Bronchial epithelial cell (primary cell): ENCODE measurements around the gene FIP1L1. TPM values are rescaled to one million over a fixed set of nuclear protein-coding genes. Genes with fewer than 3 reads are reported as not detected.

ENCODE experiments used
- DNase-seq: peaks from one replicate; pipeline ENCODE4 v3.0.0-alpha.2; 2010; ENCODE audit warnings: low read depth
- FAIRE-seq: peaks from 2 replicates; lab custom pipeline; 2011; peaks lifted over from hg19 to GRCh38; lab: Jason Lieb, UNC
- H3K27me3 ChIP-seq: 2 replicates; pipeline ENCODE4 v1.5.1; 2011; ENCODE audit warnings: low read length; ENCODE audit not compliant: control insufficient read depth, insufficient read depth
- H3K36me3 ChIP-seq: 2 replicates; pipeline ENCODE4 v1.5.1; 2011; ENCODE audit warnings: low read length; ENCODE audit not compliant: control insufficient read depth, insufficient read depth
- H3K4me3 ChIP-seq: 2 replicates; pipeline ENCODE4 v1.5.1; 2011; ENCODE audit warnings: mild to moderate bottlenecking, low read depth, low read length, control low read depth
- total RNA-seq: library from RNA; depleted of rRNA; stranded (reverse); fragments of >200 nt; gene quantifications from 2 replicates; pipeline ENCODE4 v1.2.1, GENCODE V29; 2014
- TF ChIP-seq, protein P1 (sequence below): IDR thresholded peaks from 2 replicates; pipeline ENCODE4 v1.5.1; 2011; ENCODE audit warnings: mild to moderate bottlenecking, moderate library complexity, low read length, control low read depth, inconsistent platforms; ENCODE audit not compliant: insufficient read depth, severe bottlenecking

Gene FIP1L1
- total RNA-seq, 1 donor from 2014 or later = 46.3 TPM

DNA sequence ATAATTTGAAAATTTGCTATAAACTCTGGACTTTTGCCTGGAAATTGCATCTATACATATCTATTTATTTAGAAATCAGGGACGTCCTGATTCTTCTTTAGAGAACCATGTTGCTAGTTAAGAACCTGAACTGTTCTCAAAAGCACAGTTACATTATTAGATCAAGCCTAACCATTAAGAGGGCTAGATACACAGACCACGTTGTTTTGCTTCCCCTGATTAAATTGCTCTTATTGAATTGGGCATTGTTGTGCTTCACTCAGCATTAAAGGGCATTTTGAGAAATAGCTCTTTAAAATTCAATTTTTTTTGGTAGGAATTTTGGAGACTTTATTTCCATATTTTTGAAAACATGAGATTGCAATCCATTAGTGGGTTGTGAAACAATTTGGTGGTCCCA, 44.4 kb downstream of the FIP1L1 start:
- H3K27me3 ChIP-seq = no peaks in the 10 kb centered on the region
- no peak overlapping the region for H3K4me3 ChIP-seq
- TF ChIP-seq, protein P1, sequence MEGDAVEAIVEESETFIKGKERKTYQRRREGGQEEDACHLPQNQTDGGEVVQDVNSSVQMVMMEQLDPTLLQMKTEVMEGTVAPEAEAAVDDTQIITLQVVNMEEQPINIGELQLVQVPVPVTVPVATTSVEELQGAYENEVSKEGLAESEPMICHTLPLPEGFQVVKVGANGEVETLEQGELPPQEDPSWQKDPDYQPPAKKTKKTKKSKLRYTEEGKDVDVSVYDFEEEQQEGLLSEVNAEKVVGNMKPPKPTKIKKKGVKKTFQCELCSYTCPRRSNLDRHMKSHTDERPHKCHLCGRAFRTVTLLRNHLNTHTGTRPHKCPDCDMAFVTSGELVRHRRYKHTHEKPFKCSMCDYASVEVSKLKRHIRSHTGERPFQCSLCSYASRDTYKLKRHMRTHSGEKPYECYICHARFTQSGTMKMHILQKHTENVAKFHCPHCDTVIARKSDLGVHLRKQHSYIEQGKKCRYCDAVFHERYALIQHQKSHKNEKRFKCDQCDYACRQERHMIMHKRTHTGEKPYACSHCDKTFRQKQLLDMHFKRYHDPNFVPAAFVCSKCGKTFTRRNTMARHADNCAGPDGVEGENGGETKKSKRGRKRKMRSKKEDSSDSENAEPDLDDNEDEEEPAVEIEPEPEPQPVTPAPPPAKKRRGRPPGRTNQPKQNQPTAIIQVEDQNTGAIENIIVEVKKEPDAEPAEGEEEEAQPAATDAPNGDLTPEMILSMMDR = no peak
- peaks cover 1% of the 10 kb centered on the region for H3K36me3 ChIP-seq
- DNase-seq (no peak), FAIRE-seq (no peak)

DNA sequence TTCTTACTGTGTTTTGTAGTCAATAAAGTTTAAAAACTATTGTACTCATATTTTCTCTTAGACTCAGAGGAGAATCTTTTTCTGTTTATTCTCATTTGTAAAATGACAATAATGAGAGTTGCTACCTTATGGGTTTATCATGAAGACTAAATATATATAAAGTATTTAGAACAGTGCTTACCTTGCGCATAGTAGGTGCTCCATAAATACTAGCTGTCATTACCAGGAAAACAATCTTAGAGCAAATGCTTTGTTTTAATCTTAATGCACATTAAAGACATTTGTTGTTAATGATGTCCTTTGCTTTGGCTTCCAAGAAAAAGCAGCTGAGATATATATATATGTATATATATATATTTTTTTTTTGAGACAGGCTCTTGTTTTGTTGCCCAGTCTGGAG, 44.9 kb downstream of the FIP1L1 start:
- DNase-seq (no peak), FAIRE-seq (no peak)
- TF ChIP-seq, protein P1 = no peak

DNA sequence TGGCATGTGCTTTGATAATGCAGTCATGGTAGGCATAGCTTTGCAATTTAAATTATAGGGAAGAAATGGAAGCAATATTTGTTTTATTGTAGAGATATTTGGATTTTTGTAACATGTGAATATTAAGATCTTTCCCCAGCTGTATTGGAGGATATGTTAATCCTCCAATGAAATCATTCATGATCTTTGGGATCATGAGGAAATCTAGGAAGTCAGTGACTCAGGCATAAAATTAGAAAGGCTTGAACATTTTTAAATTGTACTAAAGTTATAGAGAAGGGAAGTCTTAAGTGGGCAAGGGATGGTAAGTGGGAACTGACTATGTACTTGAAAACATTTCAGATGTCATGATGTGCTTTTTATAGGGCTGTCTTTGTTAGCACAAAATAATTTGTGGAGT, 46.8 kb downstream of the FIP1L1 start:
- peak; percentile 10 for DNase-seq
- Histone ChIP-seq H3K36me3 (peaks cover 1% of the 10 kb centered on the region), H3K4me3 (no peak overlapping the region), H3K27me3 (no peaks in the 10 kb centered on the region)
- TF ChIP-seq, protein P1 = no peak
- no peak for FAIRE-seq

More for the DNA sequence above, 44.9 kb downstream of the FIP1L1 start:
- Histone ChIP-seq H3K27me3 (no peaks in the 10 kb centered on the region), H3K36me3 (peaks cover 2% of the 10 kb centered on the region), H3K4me3 (no peak overlapping the region)

DNA sequence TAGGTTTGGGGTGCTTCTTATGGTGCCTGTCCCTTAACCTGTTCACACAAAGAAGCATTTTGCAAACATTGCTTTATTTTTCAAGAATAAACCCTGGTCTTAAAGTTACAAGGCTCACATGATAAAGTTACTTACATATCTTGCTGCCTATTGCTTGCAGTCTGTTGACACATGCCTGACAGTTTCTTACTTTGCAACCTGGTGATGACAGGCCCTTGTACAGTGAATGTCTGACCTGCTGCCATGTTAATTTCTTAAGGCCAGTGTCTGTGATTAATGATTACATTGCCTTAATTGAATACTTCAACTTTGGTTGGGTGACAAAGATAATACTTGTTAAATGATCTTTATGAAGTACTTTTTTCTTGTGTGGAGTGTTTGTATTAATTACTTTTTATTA, 49.9 kb downstream of the FIP1L1 start:
- Histone ChIP-seq H3K36me3 (peaks cover 1% of the 10 kb centered on the region), H3K4me3 (no peak overlapping the region), H3K27me3 (no peaks in the 10 kb centered on the region)
- DNase-seq (no peak), FAIRE-seq (no peak)
- TF ChIP-seq, protein P1 = no peak

DNA sequence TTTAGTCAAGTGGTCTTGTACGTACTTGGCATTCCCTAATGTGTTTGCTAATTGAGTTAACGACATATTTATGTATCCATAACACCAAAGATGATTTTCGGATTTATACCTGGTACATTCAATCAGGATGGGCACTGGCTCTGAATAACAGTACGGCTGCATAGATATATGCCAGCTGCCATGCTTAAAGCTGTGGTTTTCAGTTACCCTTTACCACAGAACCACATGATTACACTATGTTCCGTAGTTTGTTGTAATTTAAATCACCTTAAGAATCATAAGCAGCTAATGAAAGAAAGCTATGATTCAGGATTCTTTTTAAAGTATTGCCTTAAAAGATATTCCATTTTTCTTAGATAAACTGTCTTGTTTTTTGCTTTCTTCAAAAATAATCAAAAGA, 53.6 kb downstream of the FIP1L1 start:
- peaks cover 2% of the 10 kb centered on the region for H3K36me3 ChIP-seq
- FAIRE-seq (no peak), DNase-seq (no peak)
- TF ChIP-seq, protein P1 = no peak
- no peaks in the 10 kb centered on the region for H3K27me3 ChIP-seq
- no peak overlapping the region for H3K4me3 ChIP-seq

DNA sequence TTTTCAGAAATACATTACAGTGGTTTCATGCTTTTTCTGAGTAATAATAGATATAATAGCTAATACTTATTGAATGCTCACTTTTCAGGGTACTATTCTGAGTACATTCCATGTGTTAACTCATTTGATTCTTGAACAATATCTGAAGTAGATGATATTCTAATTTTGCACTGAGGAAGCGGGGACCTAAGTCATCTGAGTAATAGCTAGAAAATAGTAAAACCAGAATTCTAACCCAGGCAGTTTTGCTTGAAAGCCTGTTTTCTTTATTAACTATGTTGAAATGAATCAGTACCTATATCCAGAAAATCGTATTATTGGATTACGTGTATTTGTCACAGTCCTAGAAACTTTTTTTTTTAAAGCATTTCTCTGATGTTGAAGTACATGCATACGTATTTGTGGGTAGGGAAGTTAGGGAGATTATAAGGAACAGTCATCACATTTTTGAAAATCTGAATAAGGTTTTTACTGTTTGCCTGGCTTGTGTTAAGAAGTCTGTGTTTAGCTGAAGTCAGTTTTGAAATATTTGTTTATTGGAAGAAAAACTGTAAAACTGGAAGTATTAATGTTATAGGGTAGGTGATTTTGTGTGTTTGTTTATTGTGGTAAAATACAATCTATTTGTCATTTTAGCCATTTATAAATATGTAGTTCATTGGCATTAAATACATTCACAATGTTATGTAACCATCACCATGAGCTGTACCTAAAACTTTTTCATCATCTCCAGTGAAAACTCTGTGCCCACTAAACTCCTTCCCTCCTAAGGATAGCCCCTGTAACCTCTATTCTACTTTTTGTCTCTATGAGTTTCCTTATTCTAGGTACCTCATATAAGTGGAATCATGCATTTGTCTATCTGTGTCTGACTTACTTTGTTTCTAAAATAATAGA, 55.3 kb downstream of the FIP1L1 start:
- DNase-seq (no peak), FAIRE-seq (no peak)
- TF ChIP-seq, protein P1 = no peak
- H3K36me3 ChIP-seq = peaks cover 2% of the 10 kb centered on the region
- no peak overlapping the region for H3K4me3 ChIP-seq
- no peaks in the 10 kb centered on the region for H3K27me3 ChIP-seq
